Spinal cord (tissue), 10 donors: ENCODE data around the gene SPTLC2. TPM values are rescaled to one million over a fixed set of nuclear protein-coding genes. Genes with fewer than 3 reads are reported as not detected.

Source experiments
- DNase-seq, 6 donors: peaks; one replicate each; pipeline versions ENCODE4 v3.0.0 to v3.0.0-alpha.2; 2013 to 2015; ENCODE audit warnings: low spot score in 6 of 6, low read depth in 4 of 6
- H3K27ac ChIP-seq: one replicate; pipeline ENCODE4 v1.5.1; 2013; ENCODE audit warnings: low read depth, low read length, control low read depth
- H3K27me3 ChIP-seq: one replicate; pipeline ENCODE4 v1.6.1; 2013; ENCODE audit warnings: low read length; ENCODE audit not compliant: control insufficient read depth, insufficient read depth
- H3K36me3 ChIP-seq: one replicate; pipeline ENCODE4 v1.6.1; 2013; ENCODE audit warnings: low read length; ENCODE audit not compliant: control insufficient read depth, insufficient read depth
- H3K4me1 ChIP-seq: one replicate; pipeline ENCODE4 v1.6.1; 2013; ENCODE audit warnings: low read length; ENCODE audit not compliant: control insufficient read depth, insufficient read depth
- H3K4me3 ChIP-seq: one replicate; pipeline ENCODE4 v1.5.1; 2013; ENCODE audit warnings: low read depth, low read length, control low read depth
- H3K9me3 ChIP-seq: one replicate; pipeline ENCODE4 v1.6.1; 2013; ENCODE audit warnings: low read length; ENCODE audit not compliant: control insufficient read depth, insufficient read depth
- WGBS: methylation state at CpG from one replicate; pipeline ENCODE4 v1.1.5; 2013; ENCODE audit warnings: missing lambda C conversion rate; ENCODE audit not compliant: insufficient coverage; 5-methylcytosine and 5-hydroxymethylcytosine counted together
- polyA plus RNA-seq, 2 donors: library from polyadenylated mRNA; unstranded; fragments of 120-200 nt; gene quantifications; one replicate each; pipeline ENCODE4 v1.2.1, GENCODE V29; 2013; ENCODE audit not compliant: insufficient read length in 2 of 2
- total RNA-seq, 2 donors: library from RNA; depleted of rRNA in 1 of 2; stranded (reverse); fragments of 120-200 nt in 1 of 2; fragments of >200 nt in 1 of 2; gene quantifications; one replicate each; pipeline versions ENCODE4 v1.2.3 to v1.2.4, GENCODE V29; 2013 to 2014
- donor health status: healthy.

Gene SPTLC2
- total and polyA plus RNA-seq, 4 donors, result 24.4 to 68.1 (median 39.6) TPM

GRCh38 chr14:77485901-77486678 lies 130.3 kb downstream of the SPTLC2 start:
- Histone ChIP-seq H3K4me1 (peaks cover 4% of the 10 kb centered on the region), H3K27ac (no peak overlapping the region), H3K27me3 (no peaks in the 10 kb centered on the region), H3K36me3 (peaks cover 12% of the 10 kb centered on the region), H3K4me3 (no peak overlapping the region), H3K9me3 (no peaks in the 10 kb centered on the region)
- DNase-seq, result no peak
- WGBS, result 81% methylated on average over 5 of the region's 7 CpGs

GRCh38 chr14:77485256-77485655 lies 131.2 kb downstream of the SPTLC2 start:
- Histone ChIP-seq H3K36me3 (peaks cover 12% of the 10 kb centered on the region), H3K4me3 (no peak overlapping the region), H3K27ac (no peak overlapping the region), H3K9me3 (no peaks in the 10 kb centered on the region), H3K4me1 (peaks cover 4% of the 10 kb centered on the region), H3K27me3 (no peaks in the 10 kb centered on the region)
- WGBS, result 84% methylated on average over 3 of the region's 3 CpGs
- DNase-seq, result no peak

- WGBS, result 88% methylated on average over 8 of the region's 8 CpGs
- DNase-seq, result no peak
- Histone ChIP-seq H3K27me3 (no peaks in the 10 kb centered on the region), H3K27ac (no peak overlapping the region), H3K9me3 (no peaks in the 10 kb centered on the region), H3K36me3 (peaks cover 16% of the 10 kb centered on the region), H3K4me1 (peaks cover 4% of the 10 kb centered on the region), H3K4me3 (no peak overlapping the region)
Observed at GRCh38 chr14:77482422-77482821, 134.0 kb downstream of the SPTLC2 start.

GRCh38 chr14:77478796-77479195 lies 137.6 kb downstream of the SPTLC2 start:
- 83% methylated on average over 1 of the region's 1 CpG for WGBS
- no peak for DNase-seq
- H3K4me1 ChIP-seq, result peaks cover 15% of the 10 kb centered on the region
- H3K9me3 ChIP-seq, result no peaks in the 10 kb centered on the region
- H3K27me3 ChIP-seq, result no peaks in the 10 kb centered on the region
- H3K4me3 ChIP-seq, result no peak overlapping the region
- no peak overlapping the region for H3K27ac ChIP-seq
- H3K36me3 ChIP-seq, result peaks cover 16% of the 10 kb centered on the region

- Histone ChIP-seq H3K4me1 (peaks cover 15% of the 10 kb centered on the region), H3K27ac (no peak overlapping the region), H3K36me3 (peaks cover 16% of the 10 kb centered on the region), H3K4me3 (no peak overlapping the region), H3K9me3 (no peaks in the 10 kb centered on the region), H3K27me3 (no peaks in the 10 kb centered on the region)
- WGBS, result 100% methylated on average over 1 of the region's 5 CpGs
- DNase-seq, result no peak
Observed at GRCh38 chr14:77478029-77478428, 138.4 kb downstream of the SPTLC2 start.

- H3K4me3 ChIP-seq, result no peak overlapping the region
- 89% methylated on average over 35 of the region's 35 CpGs for WGBS
Observed at GRCh38 chr14:77475432-77476115, 140.9 kb downstream of the SPTLC2 start.

GRCh38 chr14:77474479-77475177 lies 141.8 kb downstream of the SPTLC2 start:
- DNase-seq, result peak in 1 of 6 donors; percentile 37
- Histone ChIP-seq H3K36me3 (peaks cover 13% of the 10 kb centered on the region), H3K27me3 (no peaks in the 10 kb centered on the region), H3K4me1 (peaks cover 15% of the 10 kb centered on the region), H3K9me3 (no peaks in the 10 kb centered on the region), H3K27ac (no peak overlapping the region), H3K4me3 (no peak overlapping the region)
- 37% methylated on average over 7 of the region's 9 CpGs for WGBS

More at GRCh38 chr14:77475432-77476115, 140.9 kb downstream of the SPTLC2 start:
- Histone ChIP-seq H3K27me3 (no peaks in the 10 kb centered on the region), H3K27ac (no peak overlapping the region), H3K36me3 (peaks cover 13% of the 10 kb centered on the region), H3K9me3 (no peaks in the 10 kb centered on the region), H3K4me1 (peaks cover 15% of the 10 kb centered on the region)
- DNase-seq, result no peak

GRCh38 chr14:77473921-77474320 lies 142.5 kb downstream of the SPTLC2 start:
- Histone ChIP-seq H3K27me3 (no peaks in the 10 kb centered on the region), H3K36me3 (peaks cover 18% of the 10 kb centered on the region), H3K9me3 (no peaks in the 10 kb centered on the region), H3K4me3 (no peak overlapping the region), H3K27ac (no peak overlapping the region), H3K4me1 (peaks cover 15% of the 10 kb centered on the region)
- 40% methylated on average over 4 of the region's 5 CpGs for WGBS
- no peak for DNase-seq

- WGBS, result 62% methylated on average over 4 of the region's 5 CpGs
- H3K27me3 ChIP-seq, result no peaks in the 10 kb centered on the region
- peaks cover 15% of the 10 kb centered on the region for H3K4me1 ChIP-seq
- no peak overlapping the region for H3K27ac ChIP-seq
- H3K9me3 ChIP-seq, result no peaks in the 10 kb centered on the region
- H3K4me3 ChIP-seq, result no peak overlapping the region
- H3K36me3 ChIP-seq, result peaks cover 34% of the 10 kb centered on the region
- DNase-seq, result no peak
Observed at GRCh38 chr14:77470224-77470870, 146.1 kb downstream of the SPTLC2 start.
